A673 (cell line): ENCODE measurements around the gene CAMK2N2. TPM values are rescaled to one million over a fixed set of nuclear protein-coding genes. Genes with fewer than 3 reads are reported as not detected.

Source experiments
- BruUV-seq: library from RNA; stranded (reverse); fragments of 400-500 nt; replicated peaks from 2 replicates; lab custom pipeline; 2021; lab: Mats Ljungman, UMichigan
- CTCF ChIA-PET: fragments of 300-600 bp; sonication (Branson Sonifier 250); formaldehyde crosslinking; loops from one replicate; lab custom pipeline; 2022; ENCODE audit warnings: antibody characterized with exemption; lab: Charles Lee
- POLR2A ChIA-PET: fragments of 300-600 bp; sonication (Branson Sonifier 250); formaldehyde crosslinking; loops from one replicate; lab custom pipeline; 2022; ENCODE audit warnings: antibody characterized with exemption; ENCODE audit not compliant: low non-redundant PET; lab: Charles Lee
- DNase-seq: peaks from one replicate; pipeline ENCODE4 v3.0.0-alpha.2; 2015; ENCODE audit warnings: low spot score
- H3K27ac ChIP-seq: fragments of 200-600 bp; sonication (generic); 2 replicates; pipeline ENCODE4 v1.5.1; 2016; ENCODE audit warnings: mixed run types, low read depth, mild to moderate bottlenecking, mixed read lengths, antibody characterized with exemption, low read length; ENCODE audit not compliant: poor library complexity, severe bottlenecking
- H3K27me3 ChIP-seq: fragments of 200-600 bp; sonication (generic); replicated peaks from 2 replicates; pipeline ENCODE4 v1.6.1; 2017; ENCODE audit warnings: mixed run types, low read depth, mild to moderate bottlenecking, mixed read lengths, antibody characterized with exemption, low read length; ENCODE audit not compliant: insufficient read depth, poor library complexity
- H3K36me3 ChIP-seq: fragments of 200-600 bp; sonication (generic); 2 replicates; pipeline ENCODE4 v1.6.1; 2016; ENCODE audit warnings: mixed run types, mild to moderate bottlenecking, mixed read lengths, antibody characterized with exemption, low read length; ENCODE audit not compliant: insufficient read depth, poor library complexity, severe bottlenecking
- H3K4me1 ChIP-seq: fragments of 200-600 bp; sonication (generic); 2 replicates; pipeline ENCODE4 v1.6.1; 2017; ENCODE audit warnings: mixed run types, mild to moderate bottlenecking, mixed read lengths, antibody characterized with exemption, low read length; ENCODE audit not compliant: insufficient read depth, poor library complexity, severe bottlenecking
- H3K4me3 ChIP-seq: fragments of 200-600 bp; sonication (generic); 2 replicates; pipeline ENCODE4 v1.5.1; 2016; ENCODE audit warnings: low read depth, mixed run types, mild to moderate bottlenecking, mixed read lengths, low read length; ENCODE audit not compliant: poor library complexity, severe bottlenecking
- H3K9me3 ChIP-seq: fragments of 200-600 bp; sonication (generic); 2 replicates; pipeline ENCODE4 v1.6.1; 2016; ENCODE audit warnings: mixed run types, low read depth, mild to moderate bottlenecking, mixed read lengths, antibody characterized with exemption, low read length; ENCODE audit not compliant: poor library complexity, severe bottlenecking
- CTCF ChIP-seq: fragments of 300-800, 200-600 bp; sonication (generic); conservative IDR thresholded peaks from 2 replicates; pipeline ENCODE4 v1.5.1; 2017; ENCODE audit warnings: low read depth, mild to moderate bottlenecking, antibody characterized with exemption, low read length, moderate library complexity, mixed read lengths
- EZH2 ChIP-seq: fragments of 200-600 bp; sonication (generic); IDR thresholded peaks from 2 replicates; pipeline ENCODE4 v1.6.1; 2017; ENCODE audit warnings: borderline replicate concordance, low read depth, mild to moderate bottlenecking, mixed read lengths, antibody characterized with exemption, low read length; ENCODE audit not compliant: poor library complexity, severe bottlenecking
- intact Hi-C: fragments of 100-400 bp; cut with micrococcal nuclease; formaldehyde crosslinking; loops from one replicate; pipeline ENCODE4 v1.10.0; 2022; ENCODE audit not compliant: unreplicated experiment
- total RNA-seq: library from RNA; stranded (reverse); gene quantifications from 2 replicates; pipeline ENCODE4 v1.2.3, GENCODE V29; 2021

The CAMK2N2 gene
- total RNA-seq, 1 experiment from 2014 or later: 1.3 TPM

- no TSS peak for BruUV-seq
- Histone ChIP-seq H3K4me1 (no peaks in the 10 kb centered on the region), H3K4me3 (no peak overlapping the region), H3K36me3 (no peaks in the 10 kb centered on the region), H3K27ac (no peak overlapping the region), H3K27me3 (no peaks in the 10 kb centered on the region), H3K9me3 (no peaks in the 10 kb centered on the region)
- POLR2A ChIA-PET: no interaction called here
- CTCF ChIA-PET: no interaction called here
- DNase-seq: no peak
- TF ChIP-seq EZH2 (no peak), CTCF (no peak)
- intact Hi-C loops: no loop called here
Measured at GRCh38 chr3:184290331-184290730, 29.0 kb upstream of the CAMK2N2 start.

- no peak overlapping the region for H3K4me3 ChIP-seq
- DNase-seq: peak; percentile 69
- POLR2A ChIA-PET: no interaction called here
- no peaks in the 10 kb centered on the region for H3K4me1 ChIP-seq
- H3K9me3 ChIP-seq: no peaks in the 10 kb centered on the region
- BruUV-seq: no TSS peak
- no peaks in the 10 kb centered on the region for H3K36me3 ChIP-seq
- no peaks in the 10 kb centered on the region for H3K27me3 ChIP-seq
- intact Hi-C loops: loop anchor here (1.0 kb wide), 1 partner anchor 394 kb away; no protein-coding TSS in a partner anchor
- TF ChIP-seq EZH2 (no peak), CTCF (peak; percentile 76)
- CTCF ChIA-PET: interaction anchor here (0.6 to 1.2 kb wide), 3 partner anchors 393 to 1504 kb away, joined by 3 read pairs; no protein-coding TSS in a partner anchor
- no peak overlapping the region for H3K27ac ChIP-seq
Measured at GRCh38 chr3:184289426-184289938, 28.1 kb upstream of the CAMK2N2 start.

- Histone ChIP-seq H3K27me3 (no peaks in the 10 kb centered on the region), H3K9me3 (no peaks in the 10 kb centered on the region), H3K4me3 (no peak overlapping the region), H3K27ac (no peak overlapping the region), H3K36me3 (no peaks in the 10 kb centered on the region), H3K4me1 (no peaks in the 10 kb centered on the region)
- BruUV-seq: no TSS peak
- peak; percentile 82 for DNase-seq
- POLR2A ChIA-PET: no interaction called here
- TF ChIP-seq CTCF (peak; percentile 60), EZH2 (no peak)
- CTCF ChIA-PET: no interaction called here
- intact Hi-C loops: no loop called here
Measured at GRCh38 chr3:184284696-184285095, 23.3 kb upstream of the CAMK2N2 start.
